ENCODE measurements around the gene KRTAP12-4.
A peak's percentile ranks its signal among the peaks of the same experiment; 100 is the strongest.

Gene KRTAP12-4

GRCh38 chr21:44654576-44655175 is at the start of gene KRTAP12-4:
TSS of gene KRTAP12-4 (minus strand) at chr21:44654659. CDS start at chr21:44654614, 45 bp downstream.
- Histone ChIP-seq H3K4me1 (peaks cover 28 to 73% (median 58%) of the 10 kb centered on the region in 10 experiments), H3K9ac (no peak within 1 kb of the TSS), H3K4me3 (no peak within 1 kb of the TSS; a peak in 1 of 20 replicates), H3K27me3 (no peaks in the 10 kb centered on the region), H3K4me2 (peak within 1 kb of the TSS in 8 of 11 experiments; percentile 19 to 67 (median 53); a peak in 15 of 22 replicates), H4K20me1 (no peaks in the 10 kb centered on the region), H3K36me3 (peaks cover 0 to 5% (median 0%) of the 10 kb centered on the region in 11 experiments; a peak in 2 of 22 replicates), H3K9me3 (replicated peaks in 1 of 11) (peaks cover 31 to 96% (median 68%) of the 10 kb centered on the region in 11 experiments), H3K27ac (peak within 1 kb of the TSS in 5 of 11 experiments; percentile 2 to 43 (median 24); a peak in 6 of 22 replicates)
- no peak for TF ChIP-seq Cebpa-rat (IDR thresholded peaks at IDR 0.05)

- Histone ChIP-seq H3K9ac (no peak overlapping the region), H3K27ac (no peak overlapping the region), H3K4me3 (no peak overlapping the region), H4K20me1 (peaks cover 0 to 32% (median 2%) of the 10 kb centered on the region in 11 experiments; a peak in 9 of 22 replicates), H3K4me2 (no peak overlapping the region), H3K27me3 (peaks cover 68 to 99% (median 92%) of the 10 kb centered on the region in 11 experiments), H3K36me3 (no peaks in the 10 kb centered on the region), H3K9me3 (replicated peaks in 1 of 11) (peaks cover 20 to 32% (median 22%) of the 10 kb centered on the region in 11 experiments), H3K4me1 (peaks cover 10 to 23% (median 15%) of the 10 kb centered on the region in 10 experiments; a peak in 18 of 20 replicates)
- no peak for TF ChIP-seq Cebpa-rat (IDR thresholded peaks at IDR 0.05)
These were observed 49.5 kb upstream of the KRTAP12-4 start for GRCh38 chr21:44703731-44704635.

- no peak overlapping the region for H3K27ac ChIP-seq
- no peak overlapping the region for H3K9ac ChIP-seq
- no peak overlapping the region for H3K4me3 ChIP-seq
- no peak for TF ChIP-seq Cebpa-rat (IDR thresholded peaks at IDR 0.05)
- peaks cover 20 to 32% (median 22%) of the 10 kb centered on the region in 11 experiments for H3K9me3 ChIP-seq (replicated peaks in 1 of 11)
- H3K4me1 ChIP-seq: peaks cover 4 to 23% (median 13%) of the 10 kb centered on the region in 10 experiments; a peak in 18 of 20 replicates
- no peaks in the 10 kb centered on the region for H3K36me3 ChIP-seq
- no peak overlapping the region for H3K4me2 ChIP-seq
- H3K27me3 ChIP-seq: peaks cover 67 to 99% (median 92%) of the 10 kb centered on the region in 11 experiments
- peaks cover 0 to 25% (median 0%) of the 10 kb centered on the region in 11 experiments; a peak in 6 of 22 replicates for H4K20me1 ChIP-seq
These were observed 48.7 kb upstream of the KRTAP12-4 start for GRCh38 chr21:44702973-44703730.

- Histone ChIP-seq H3K27ac (no peak overlapping the region), H3K9me3 (replicated peaks in 1 of 11) (peaks cover 20 to 30% (median 22%) of the 10 kb centered on the region in 11 experiments), H3K4me2 (no peak overlapping the region), H3K4me1 (peaks cover 4 to 23% (median 13%) of the 10 kb centered on the region in 10 experiments; a peak in 18 of 20 replicates), H3K36me3 (no peaks in the 10 kb centered on the region), H3K4me3 (no peak overlapping the region), H3K9ac (no peak overlapping the region), H4K20me1 (peaks cover 0 to 23% (median 0%) of the 10 kb centered on the region in 11 experiments; a peak in 4 of 22 replicates), H3K27me3 (peaks cover 66 to 99% (median 92%) of the 10 kb centered on the region in 11 experiments)
- no peak for TF ChIP-seq Cebpa-rat (IDR thresholded peaks at IDR 0.05)
These were observed 47.9 kb upstream of the KRTAP12-4 start for GRCh38 chr21:44702111-44702972.

GRCh38 chr21:44701541-44701940 is 47.1 kb upstream of the KRTAP12-4 start:
- H3K9me3 ChIP-seq (replicated peaks in 1 of 11): peaks cover 15 to 24% (median 18%) of the 10 kb centered on the region in 11 experiments
- no peak overlapping the region for H3K4me3 ChIP-seq
- TF ChIP-seq Cebpa-rat (IDR thresholded peaks at IDR 0.05): no peak
- H3K4me2 ChIP-seq: peak overlapping the region in 2 of 11 experiments; percentile 60 to 64; a peak in 2 of 22 replicates
- peaks cover 0 to 23% (median 0%) of the 10 kb centered on the region in 11 experiments; a peak in 4 of 22 replicates for H4K20me1 ChIP-seq
- no peak overlapping the region for H3K9ac ChIP-seq
- no peak overlapping the region for H3K27ac ChIP-seq
- peaks cover 4 to 23% (median 13%) of the 10 kb centered on the region in 10 experiments; a peak in 18 of 20 replicates for H3K4me1 ChIP-seq
- H3K36me3 ChIP-seq: no peaks in the 10 kb centered on the region
- peaks cover 58 to 96% (median 86%) of the 10 kb centered on the region in 11 experiments for H3K27me3 ChIP-seq

GRCh38 chr21:44701023-44701400 is 46.6 kb upstream of the KRTAP12-4 start:
- TF ChIP-seq Cebpa-rat (IDR thresholded peaks at IDR 0.05): no peak
- no peaks in the 10 kb centered on the region for H3K36me3 ChIP-seq
- H3K27ac ChIP-seq: no peak overlapping the region
- H3K4me1 ChIP-seq: peaks cover 4 to 23% (median 13%) of the 10 kb centered on the region in 10 experiments; a peak in 18 of 20 replicates
- peak overlapping the region in 9 of 11 experiments; percentile 20 to 67 (median 60); a peak in 19 of 22 replicates for H3K4me2 ChIP-seq
- H3K27me3 ChIP-seq: peaks cover 53 to 91% (median 80%) of the 10 kb centered on the region in 11 experiments
- H3K9me3 ChIP-seq (replicated peaks in 1 of 11): peaks cover 10 to 19% (median 13%) of the 10 kb centered on the region in 11 experiments
- H3K9ac ChIP-seq: no peak overlapping the region
- H3K4me3 ChIP-seq: no peak overlapping the region
- H4K20me1 ChIP-seq: peaks cover 0 to 23% (median 0%) of the 10 kb centered on the region in 11 experiments; a peak in 4 of 22 replicates

GRCh38 chr21:44700101-44701022 is 45.9 kb upstream of the KRTAP12-4 start:
- Histone ChIP-seq H3K27me3 (peaks cover 50 to 85% (median 74%) of the 10 kb centered on the region in 11 experiments), H3K4me3 (no peak overlapping the region), H3K9me3 (replicated peaks in 1 of 11) (peaks cover 5 to 12% (median 7%) of the 10 kb centered on the region in 11 experiments; a peak in 18 of 22 replicates), H3K4me1 (peaks cover 4 to 23% (median 13%) of the 10 kb centered on the region in 10 experiments; a peak in 18 of 20 replicates), H3K9ac (no peak overlapping the region), H3K36me3 (no peaks in the 10 kb centered on the region), H3K4me2 (peak overlapping the region in 9 of 11 experiments; percentile 20 to 67 (median 60); a peak in 19 of 22 replicates), H3K27ac (no peak overlapping the region), H4K20me1 (peaks cover 0 to 23% (median 0%) of the 10 kb centered on the region in 11 experiments; a peak in 4 of 22 replicates)
- no peak for TF ChIP-seq Cebpa-rat (IDR thresholded peaks at IDR 0.05)
